ENCODE results near the gene PHGDH.
"Not testable (repeated sequence)": the region's sequence is repeated elsewhere in the genome, so short reads cannot be mapped to it uniquely, and the experiment has no call there.

The PHGDH gene

DNA sequence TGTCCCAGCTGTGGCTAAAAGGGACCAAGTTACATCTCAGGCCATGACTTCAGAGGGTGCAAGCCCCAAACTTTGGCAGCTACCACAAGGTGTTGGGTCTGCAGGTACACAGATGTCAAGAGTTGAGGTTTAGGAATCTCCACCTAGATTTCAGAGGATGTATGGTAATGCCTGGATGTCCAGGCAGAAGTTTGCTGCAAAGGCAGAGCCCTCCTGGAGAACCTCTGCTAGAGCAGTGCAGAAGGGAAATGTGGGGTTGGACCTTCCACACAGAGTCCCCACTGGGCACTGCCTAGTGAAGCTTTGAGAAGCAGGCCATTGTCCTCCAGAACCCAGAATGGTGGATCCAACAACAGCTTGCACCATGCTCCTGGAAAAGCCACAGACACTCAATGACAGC is 10.1 kb upstream of the PHGDH start:
- no peak for DNase-seq

- DNase-seq: no peak
These were observed 9.3 kb upstream of the PHGDH start for GRCh38 chr1:119702384-119702783.

DNA sequence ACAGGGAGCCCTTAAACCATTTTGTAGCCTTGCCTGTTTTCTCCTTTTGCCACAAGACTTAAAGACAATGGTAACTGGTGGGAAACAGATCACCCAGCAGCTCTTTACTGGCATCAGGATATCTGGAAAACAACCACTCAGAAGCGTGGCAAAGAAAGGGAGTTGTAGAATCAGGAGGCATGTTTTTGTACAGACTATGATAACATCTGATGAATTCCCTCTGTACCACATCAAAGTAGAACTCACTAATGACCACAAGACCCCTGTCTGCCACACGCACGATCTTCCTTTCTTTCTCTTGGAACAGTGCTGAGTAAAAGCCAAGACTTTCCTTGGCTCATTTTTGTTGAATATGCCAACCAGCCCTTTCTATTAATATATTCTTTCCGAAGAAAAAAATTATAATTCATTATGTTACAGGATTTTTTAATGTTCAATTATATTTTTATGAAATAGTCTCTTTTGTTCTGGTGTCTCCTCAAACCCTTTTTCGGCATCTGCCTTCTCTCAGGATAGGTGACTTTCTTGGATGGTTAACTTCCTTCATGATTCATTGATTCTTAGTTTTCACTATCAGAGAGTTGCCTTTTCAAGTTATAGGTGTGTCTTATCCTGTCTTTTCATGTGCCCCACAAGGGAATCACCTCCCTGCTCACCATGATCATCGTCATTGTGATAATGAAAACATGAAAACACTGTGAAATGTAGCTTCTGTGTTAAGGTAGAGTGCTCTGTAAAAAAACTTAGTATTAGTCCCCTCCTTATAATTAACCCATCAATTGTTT is 7.9 kb upstream of the PHGDH start:
- no peak for DNase-seq

GRCh38 chr1:119706599-119706998 is 5.1 kb upstream of the PHGDH start:
- not testable (repeated sequence) for DNase-seq

DNA sequence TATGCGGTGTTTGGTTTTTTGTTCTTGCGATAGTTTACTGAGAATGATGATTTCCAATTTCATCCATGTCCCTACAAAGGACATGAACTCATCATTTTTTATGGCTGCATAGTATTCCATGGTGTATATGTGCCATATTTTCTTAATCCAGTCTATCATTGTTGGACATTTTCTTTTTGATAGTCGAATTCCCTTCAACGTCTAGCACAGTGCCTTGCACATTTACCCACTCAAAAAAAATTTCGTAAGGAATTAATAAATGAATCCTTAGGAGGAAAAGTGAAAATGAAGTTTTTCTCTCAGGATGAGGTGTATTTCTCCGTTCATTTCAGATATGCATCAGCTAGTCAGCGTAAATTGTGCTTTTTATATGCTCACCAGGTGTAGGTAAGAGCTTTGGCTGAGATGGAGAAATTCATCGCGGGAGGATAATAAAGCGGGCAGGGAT is 354 bp upstream of the PHGDH start:
- DNase-seq: not testable (repeated sequence)

- DNase-seq: peak; percentile 76
These were observed 756 bp downstream of the PHGDH start for GRCh38 chr1:119712342-119713038.

GRCh38 chr1:119713039-119713748 is 1.5 kb downstream of the PHGDH start:
- peak; percentile 51 for DNase-seq

GRCh38 chr1:119713749-119714456 is 2.2 kb downstream of the PHGDH start:
- no peak for DNase-seq

DNA sequence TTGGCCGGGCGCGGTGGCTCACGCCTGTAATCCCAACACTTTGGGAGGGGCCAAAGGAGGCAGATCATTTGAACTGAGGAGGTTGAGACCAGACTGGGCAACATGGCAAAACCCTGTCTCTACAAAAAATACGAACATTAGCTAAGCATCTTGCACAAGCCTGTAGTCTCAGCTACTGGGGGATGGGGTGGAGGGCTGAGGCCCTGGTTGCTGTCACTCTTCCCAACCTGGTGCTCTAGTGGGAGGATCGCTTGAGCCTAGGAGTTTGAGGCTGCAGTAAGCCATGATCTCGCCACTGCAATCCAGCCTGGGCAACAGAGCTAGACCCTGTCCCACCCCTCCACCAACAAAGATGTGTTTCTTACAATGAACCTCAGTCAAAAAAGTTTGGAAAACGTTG is 2.8 kb downstream of the PHGDH start:
- DNase-seq: no peak

DNA sequence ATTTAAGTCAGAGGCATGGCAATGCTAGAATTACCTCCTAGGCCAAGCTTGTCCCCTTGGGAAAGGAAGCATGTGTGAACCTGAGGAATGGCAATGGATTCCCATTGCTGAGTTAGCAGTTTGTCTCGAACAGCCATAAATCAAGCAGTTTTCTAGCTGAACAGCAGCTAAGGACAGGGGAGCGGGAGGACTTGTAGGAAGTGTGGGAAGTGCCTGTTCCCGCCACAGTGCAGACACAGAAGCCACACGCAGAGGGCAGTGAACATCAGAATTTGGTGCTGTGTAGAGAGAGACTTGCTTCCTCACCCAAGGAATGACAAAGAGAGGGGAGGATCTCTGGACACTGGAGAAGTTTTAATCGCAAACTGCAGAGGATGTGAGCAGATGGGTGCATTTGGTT is 3.8 kb downstream of the PHGDH start:
- no peak for DNase-seq

DNA sequence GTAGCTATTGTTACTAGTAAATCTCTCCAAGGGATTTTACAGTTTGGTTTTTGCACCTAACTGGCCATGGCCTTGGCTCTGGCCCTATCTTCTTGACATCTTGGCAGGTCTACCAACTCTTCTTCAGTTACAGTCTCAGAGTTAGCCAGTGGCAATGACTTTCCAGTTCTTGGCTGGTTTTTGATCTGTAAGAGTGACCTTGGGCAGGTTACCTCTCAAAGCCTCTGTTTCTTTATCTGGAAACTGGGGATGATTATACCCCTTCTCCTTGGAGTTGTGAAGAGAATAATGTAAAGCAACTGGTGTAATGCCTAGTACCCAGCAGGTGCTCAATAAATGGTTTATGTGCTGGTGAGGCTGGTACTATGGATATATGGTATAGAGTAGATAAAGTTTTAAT is 6.7 kb downstream of the PHGDH start:
- no peak for DNase-seq

DNA sequence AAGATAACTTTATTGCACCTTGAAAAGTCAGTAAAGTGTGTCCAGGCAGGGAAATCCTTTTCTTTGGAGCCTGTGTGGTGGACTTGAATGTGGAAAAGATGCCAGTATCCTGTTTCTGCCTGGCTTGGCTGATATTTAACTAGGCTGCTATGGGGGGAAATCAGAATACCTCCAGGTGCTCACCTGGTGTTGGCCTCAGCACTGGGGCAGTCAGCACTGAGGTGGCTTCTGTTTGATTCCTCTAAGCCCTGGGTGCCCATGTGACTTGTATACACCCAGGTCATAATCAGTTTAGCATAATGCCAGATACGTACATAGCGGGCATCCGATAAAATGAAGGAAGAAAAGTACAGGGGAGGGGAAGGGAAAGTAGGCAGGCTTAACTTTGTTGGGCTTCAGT is 7.2 kb downstream of the PHGDH start:
- no peak for DNase-seq

- no peak for DNase-seq
These were observed 9.2 kb downstream of the PHGDH start for GRCh38 chr1:119720866-119721440.

GRCh38 chr1:119721896-119722295 is 10.2 kb downstream of the PHGDH start:
- DNase-seq: no peak

DNA sequence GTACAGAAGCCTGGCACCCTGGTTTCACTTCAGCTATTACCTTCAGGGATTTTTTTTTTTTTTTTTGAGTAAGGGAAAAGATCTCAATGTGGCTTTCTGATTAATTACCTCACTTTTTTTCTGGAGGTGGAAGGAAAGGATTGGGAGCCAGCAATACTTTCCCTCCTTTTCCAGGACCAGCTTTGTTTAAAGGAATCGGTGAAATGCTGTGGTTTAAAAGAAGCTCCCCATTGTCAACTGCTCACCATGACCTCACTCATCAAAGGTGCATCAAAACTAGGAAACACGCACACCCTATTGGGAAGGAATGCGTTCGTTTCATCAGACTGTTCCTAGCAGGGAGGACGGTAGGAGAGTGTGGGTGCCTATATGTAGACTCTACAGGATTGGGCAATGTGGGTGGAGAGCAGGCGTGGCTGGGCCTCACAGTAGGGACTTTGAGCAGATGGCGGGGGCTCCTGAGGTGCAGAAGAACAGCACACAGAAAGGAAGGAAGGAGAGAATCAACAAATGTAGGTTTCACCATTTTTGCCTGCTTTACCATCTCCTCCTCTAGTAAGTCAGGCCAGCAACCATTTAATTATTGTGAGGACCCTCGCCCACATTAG is 13.0 kb downstream of the PHGDH start:
- DNase-seq: no peak

GRCh38 chr1:119725626-119726025 is 13.9 kb downstream of the PHGDH start:
- no peak for DNase-seq

DNA sequence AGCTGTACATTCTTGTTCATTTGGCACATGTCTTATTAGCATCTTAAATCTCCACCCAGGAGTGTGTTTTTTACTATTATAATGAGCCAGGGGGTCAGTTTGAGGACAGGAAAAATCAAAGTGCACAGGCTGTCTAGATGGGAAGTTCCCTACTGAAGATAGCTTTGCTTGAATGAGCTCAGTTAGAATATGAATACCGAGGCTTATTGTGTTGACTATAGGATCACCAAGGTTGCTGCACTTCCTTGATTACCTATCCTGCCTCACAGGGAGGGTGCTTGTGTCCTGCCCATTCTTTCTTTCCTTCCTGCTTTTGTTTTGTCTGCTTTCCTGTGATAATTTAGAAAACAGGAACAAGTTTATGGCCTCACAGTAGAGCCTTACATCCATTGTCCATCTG is 16.3 kb downstream of the PHGDH start:
- DNase-seq: no peak

- no peak for DNase-seq
These were observed 17.3 kb downstream of the PHGDH start for GRCh38 chr1:119729044-119729443.

- no peak for DNase-seq
These were observed 19.3 kb downstream of the PHGDH start for GRCh38 chr1:119731060-119731459.

DNA sequence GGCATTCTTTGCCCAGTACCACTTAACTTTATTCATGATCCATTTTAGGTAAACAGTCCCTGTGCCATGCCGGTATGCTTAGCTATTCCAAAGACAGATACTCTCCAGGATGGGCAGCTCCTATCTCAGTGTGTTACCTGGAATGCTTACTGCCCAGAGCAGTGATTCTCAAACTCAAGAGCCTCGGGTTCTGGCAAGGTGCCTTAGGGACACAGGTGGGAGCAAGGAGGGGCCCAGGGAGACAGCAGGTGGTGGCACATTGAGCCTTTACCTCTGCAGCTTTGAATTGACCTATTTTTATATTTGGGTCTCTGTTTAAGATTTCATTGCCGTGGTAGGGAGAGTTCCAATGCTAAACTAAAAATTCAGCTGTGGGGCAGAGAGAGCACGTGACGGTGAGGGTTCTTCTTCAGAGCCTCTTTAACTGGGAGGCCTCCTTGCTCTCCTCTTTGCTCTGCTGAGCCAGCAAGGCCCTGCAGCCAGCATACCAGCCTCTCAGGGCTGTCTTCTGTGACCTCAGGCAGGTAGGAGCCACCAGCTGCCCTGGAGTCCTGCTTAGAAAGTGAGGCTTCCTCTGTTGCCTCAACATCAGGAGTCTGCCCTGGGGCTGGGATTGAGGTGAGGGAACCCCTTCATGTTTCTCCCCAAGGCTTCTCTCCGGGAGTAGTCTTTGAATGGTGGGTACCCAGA is 20.2 kb downstream of the PHGDH start:
- no peak for DNase-seq

- no peak for DNase-seq
These were observed 20.9 kb downstream of the PHGDH start for GRCh38 chr1:119732465-119733168.
